VCaP (cell line): ENCODE measurements around the gene USH2A.

Source experiments
- H3K27ac ChIP-seq: fragments of 450-650 bp; 2 replicates; pipeline ENCODE4 v1.5.1; 2017
- TF ChIP-seq, protein P1 (sequence below): fragments of 450-650 bp; conservative IDR thresholded peaks from 2 replicates; pipeline ENCODE4 v1.5.1; 2017; ENCODE audit warnings: mild to moderate bottlenecking, moderate library complexity

The USH2A gene

DNA sequence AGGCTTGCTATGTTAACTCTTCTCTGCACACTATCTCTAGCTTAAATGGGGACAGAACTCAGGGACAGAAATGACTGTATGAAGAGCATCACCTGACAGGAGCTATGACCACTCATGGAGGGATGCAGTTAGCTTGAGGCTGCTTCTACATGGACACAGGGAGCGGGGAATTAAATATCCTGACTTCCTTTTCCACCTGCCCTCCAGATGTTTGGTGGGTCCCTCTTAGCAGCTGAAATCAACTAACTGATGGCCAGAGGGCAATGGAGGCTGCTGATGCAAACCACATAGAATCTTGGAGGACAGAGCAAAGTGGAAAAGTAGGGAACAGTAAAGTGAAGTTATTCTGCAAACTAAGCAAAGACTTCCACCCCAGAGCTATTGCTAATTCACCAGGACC is 214.1 kb downstream of the USH2A start:
- H3K27ac ChIP-seq, result no peak overlapping the region
- TF ChIP-seq, protein P1, sequence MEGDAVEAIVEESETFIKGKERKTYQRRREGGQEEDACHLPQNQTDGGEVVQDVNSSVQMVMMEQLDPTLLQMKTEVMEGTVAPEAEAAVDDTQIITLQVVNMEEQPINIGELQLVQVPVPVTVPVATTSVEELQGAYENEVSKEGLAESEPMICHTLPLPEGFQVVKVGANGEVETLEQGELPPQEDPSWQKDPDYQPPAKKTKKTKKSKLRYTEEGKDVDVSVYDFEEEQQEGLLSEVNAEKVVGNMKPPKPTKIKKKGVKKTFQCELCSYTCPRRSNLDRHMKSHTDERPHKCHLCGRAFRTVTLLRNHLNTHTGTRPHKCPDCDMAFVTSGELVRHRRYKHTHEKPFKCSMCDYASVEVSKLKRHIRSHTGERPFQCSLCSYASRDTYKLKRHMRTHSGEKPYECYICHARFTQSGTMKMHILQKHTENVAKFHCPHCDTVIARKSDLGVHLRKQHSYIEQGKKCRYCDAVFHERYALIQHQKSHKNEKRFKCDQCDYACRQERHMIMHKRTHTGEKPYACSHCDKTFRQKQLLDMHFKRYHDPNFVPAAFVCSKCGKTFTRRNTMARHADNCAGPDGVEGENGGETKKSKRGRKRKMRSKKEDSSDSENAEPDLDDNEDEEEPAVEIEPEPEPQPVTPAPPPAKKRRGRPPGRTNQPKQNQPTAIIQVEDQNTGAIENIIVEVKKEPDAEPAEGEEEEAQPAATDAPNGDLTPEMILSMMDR, result no peak

DNA sequence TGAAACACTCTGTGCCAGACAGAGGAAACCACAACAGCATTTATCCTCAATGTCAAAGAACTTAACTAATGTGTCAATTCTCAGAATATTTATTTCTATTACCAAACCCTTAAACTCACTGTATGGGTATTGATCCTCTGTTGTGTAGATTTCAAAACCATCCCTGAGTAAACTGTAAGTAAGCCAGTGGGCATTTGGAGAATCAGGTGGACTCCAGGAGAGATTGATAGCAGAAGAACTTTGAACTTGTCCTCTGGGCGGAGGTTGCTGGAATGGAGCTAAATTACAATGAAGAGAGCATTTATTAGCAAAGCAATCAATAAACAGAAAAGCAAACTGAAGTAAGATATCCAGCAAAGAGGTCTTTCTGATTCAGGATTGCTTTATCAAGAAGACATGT is 216.1 kb downstream of the USH2A start:
- H3K27ac ChIP-seq, result no peak overlapping the region
- TF ChIP-seq, protein P1, result no peak

DNA sequence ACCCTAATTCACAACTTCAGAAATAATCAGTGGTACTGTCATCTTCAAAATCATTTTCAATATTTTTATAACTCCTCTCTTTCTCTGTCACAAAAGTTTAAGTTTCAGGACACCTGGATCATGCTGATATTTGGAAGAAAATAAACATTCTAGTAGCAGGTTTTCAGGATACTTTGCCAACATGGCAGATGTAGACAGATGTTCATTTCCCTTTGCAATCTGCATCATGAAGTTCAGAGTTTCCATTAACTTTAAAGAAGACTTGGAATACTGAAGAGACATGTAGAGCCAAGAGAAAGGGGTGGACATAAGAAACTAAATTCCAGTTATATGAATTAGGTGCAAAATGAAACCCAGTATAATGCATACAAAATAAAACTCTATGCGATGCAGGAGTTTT is 218.1 kb downstream of the USH2A start:
- TF ChIP-seq, protein P1, result no peak
- no peak overlapping the region for H3K27ac ChIP-seq

DNA sequence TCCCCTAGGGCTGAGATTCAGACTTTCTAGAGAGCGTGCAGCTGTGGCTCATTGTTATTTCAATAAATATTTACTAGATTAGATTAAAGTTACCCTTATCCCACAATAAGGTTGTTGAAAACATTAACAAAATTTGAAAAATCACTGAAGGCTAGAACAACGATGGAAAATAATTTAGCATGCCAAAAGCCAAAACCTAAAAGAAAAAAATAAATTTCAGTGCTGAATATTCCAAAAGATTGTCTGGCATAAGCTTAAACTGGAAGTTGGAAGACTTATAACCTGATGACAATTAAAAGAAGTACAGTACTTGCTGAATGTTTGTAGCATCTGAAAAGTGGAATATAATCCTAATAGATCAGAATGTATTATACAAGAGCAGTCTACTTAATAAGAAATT is 221.3 kb downstream of the USH2A start:
- TF ChIP-seq, protein P1, result no peak
- H3K27ac ChIP-seq, result no peak overlapping the region

DNA sequence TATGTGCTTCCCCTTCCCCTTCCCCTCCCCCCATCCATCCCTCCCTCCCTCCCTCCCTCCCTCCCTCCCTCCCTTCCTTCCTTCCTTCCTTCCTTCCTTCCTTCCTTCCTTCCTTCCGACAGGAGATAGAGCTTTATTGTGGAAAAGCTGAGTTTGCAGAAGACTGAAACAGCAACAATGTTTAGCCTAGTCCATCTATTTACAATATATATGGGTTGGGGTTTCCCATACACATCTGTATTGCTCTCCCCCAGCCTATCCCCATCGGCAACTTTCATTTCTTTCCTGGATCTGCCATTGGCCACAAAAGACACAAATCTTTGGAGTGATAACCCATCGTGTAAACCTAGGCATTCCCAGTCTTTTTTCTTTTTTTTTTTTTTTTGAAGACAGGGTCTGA is 222.3 kb downstream of the USH2A start:
- no peak overlapping the region for H3K27ac ChIP-seq
- TF ChIP-seq, protein P1, result no peak

DNA sequence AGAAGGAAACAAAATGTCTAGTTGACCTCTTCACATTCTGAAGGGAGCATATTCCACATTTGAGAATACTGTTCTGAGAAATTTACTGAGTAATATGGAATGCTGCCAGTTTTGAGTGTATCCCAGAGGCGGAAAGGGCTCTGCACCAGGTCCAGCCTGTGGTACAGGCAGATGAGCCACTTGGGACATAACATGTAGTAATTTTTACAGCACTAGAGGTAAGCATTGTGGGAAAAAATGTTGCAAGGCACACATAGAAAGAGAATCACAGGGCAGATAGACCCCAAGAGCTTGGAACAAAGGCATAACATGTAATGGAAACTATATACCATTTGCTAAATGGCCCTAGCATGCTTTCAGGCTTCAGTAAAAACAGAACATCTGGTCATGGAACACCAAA is 228.5 kb downstream of the USH2A start:
- no peak overlapping the region for H3K27ac ChIP-seq

DNA sequence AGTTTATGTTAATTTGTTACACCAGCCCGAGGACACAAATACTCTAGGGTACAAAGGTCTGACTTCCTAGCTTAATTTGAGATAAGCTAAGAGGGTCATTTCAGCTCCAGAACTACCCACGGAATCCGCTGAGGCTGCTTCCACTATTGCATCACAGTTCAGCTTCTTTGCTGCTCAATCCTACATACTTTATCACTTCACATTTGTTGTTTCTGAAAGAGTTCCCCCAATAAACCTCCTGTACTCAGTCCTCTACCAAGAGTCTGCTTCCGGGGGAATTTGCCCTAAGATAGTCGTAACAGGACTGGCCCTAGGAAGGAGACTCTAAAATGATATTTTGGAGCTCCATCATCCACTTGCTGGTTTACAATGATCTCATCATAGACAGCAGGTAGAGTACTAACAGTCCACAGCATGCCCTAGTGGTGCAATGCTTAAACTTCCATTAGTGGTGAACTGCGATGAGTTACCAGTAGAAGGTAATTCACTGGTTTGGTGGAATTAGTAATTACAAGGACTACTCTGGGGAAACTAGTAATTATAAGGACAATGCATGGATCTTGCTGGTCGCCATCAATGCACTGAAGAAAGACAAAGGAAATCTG is 229.3 kb downstream of the USH2A start:
- TF ChIP-seq, protein P1, result peak; percentile 29
- H3K27ac ChIP-seq, result no peak overlapping the region

More for the DNA sequence above, 228.5 kb downstream of the USH2A start:
- TF ChIP-seq, protein P1, result no peak
